GM12878 (cell line): Measurements from ENCODE around the gene SNTA1. TPM values are rescaled to one million over a fixed set of nuclear protein-coding genes. Genes with fewer than 3 reads are reported as not detected.

Experiments
- ATAC-seq: fragments of 200-7000 bp; cut with Tn5 transposase; 3 replicates; pipeline ENCODE4 v1.9.1; 2020; ENCODE audit warnings: mild to moderate bottlenecking, moderate library complexity
- BruUV-seq: library from RNA; stranded (reverse); fragments of 400-500 nt; replicated peaks from 2 replicates; lab custom pipeline; 2021; lab: Mats Ljungman, UMichigan
- CTCF ChIA-PET: fragments of 300-600 bp; sonication (Branson Sonifier 250); formaldehyde crosslinking; extraction: SDS; loops from one replicate; lab custom pipeline; 2021; ENCODE audit warnings: inconsistent platforms; lab: Yijun Ruan, JAX
- POLR2A ChIA-PET: fragments of 350-600 bp; formaldehyde crosslinking; extraction: SDS; loops from one replicate; lab custom pipeline; 2021; ENCODE audit warnings: inconsistent platforms; lab: Charles Lee
- RAD21 ChIA-PET: fragments of 300-600 bp; sonication (Branson Sonifier 250); formaldehyde crosslinking; loops from one replicate; lab custom pipeline; 2023; ENCODE audit warnings: antibody characterized with exemption; ENCODE audit not compliant: unreplicated experiment; lab: Charles Lee
- SMC1A ChIA-PET: fragments of 300-600 bp; sonication (Branson Sonifier 250); formaldehyde crosslinking; loops from one replicate; lab custom pipeline; 2023; ENCODE audit not compliant: unreplicated experiment, uncharacterized antibody; lab: Charles Lee
- DNase-seq: peaks from one replicate; pipeline ENCODE4 v3.0.0-alpha.2; 2011; ENCODE audit warnings: low read depth, low spot score
- FAIRE-seq: peaks from 3 replicates; lab custom pipeline; 2011; peaks lifted over from hg19 to GRCh38; lab: Jason Lieb, UNC
- H2AFZ ChIP-seq: 2 replicates; pipeline ENCODE4 v1.6.0; 2011; ENCODE audit warnings: low read depth, low read length, control low read depth; ENCODE audit not compliant: control insufficient read depth
- H3K27ac ChIP-seq: 2 replicates; pipeline ENCODE4 v1.5.1; 2011; ENCODE audit warnings: control low read depth; ENCODE audit not compliant: control insufficient read depth, insufficient read depth
- H3K27me3 ChIP-seq, 2 experiments: replicated peaks in 1 of 2; 2 replicates each; pipeline versions ENCODE4 v1.6.0 to v1.6.1; 2011; ENCODE audit warnings: low read length in 1 of 2; ENCODE audit not compliant: control insufficient read depth in 2 of 2, insufficient read depth in 2 of 2
- H3K36me3 ChIP-seq, 2 experiments: 2 replicates each; pipeline ENCODE4 v1.5.1; 2011; ENCODE audit warnings: low read length in 1 of 2; ENCODE audit not compliant: control insufficient read depth in 2 of 2, insufficient read depth in 2 of 2
- H3K4me1 ChIP-seq: 2 replicates; pipeline ENCODE4 v1.6.1; 2011; ENCODE audit warnings: mild to moderate bottlenecking, low read length, moderate library complexity, mixed read lengths; ENCODE audit not compliant: control insufficient read depth, insufficient read depth
- H3K4me2 ChIP-seq: 2 replicates; pipeline ENCODE4 v1.6.0; 2011; ENCODE audit warnings: control low read depth; ENCODE audit not compliant: control insufficient read depth, insufficient read depth
- H3K4me3 ChIP-seq: fragments of 200-600 bp; sonication (generic); 2 replicates; pipeline ENCODE4 v1.5.1; 2016
- H3K79me2 ChIP-seq: 2 replicates; pipeline ENCODE4 v1.6.0; 2011; ENCODE audit warnings: low read length; ENCODE audit not compliant: control insufficient read depth, insufficient read depth
- H3K9ac ChIP-seq: 2 replicates; pipeline ENCODE4 v1.8.0; 2011; ENCODE audit warnings: low read length, control low read depth, mixed read lengths; ENCODE audit not compliant: control insufficient read depth, insufficient read depth
- H3K9me3 ChIP-seq: replicated peaks from 3 replicates; pipeline ENCODE4 v1.5.1; 2011; ENCODE audit warnings: mild to moderate bottlenecking, low read length; ENCODE audit not compliant: control insufficient read depth, insufficient read depth
- H4K20me1 ChIP-seq: 2 replicates; pipeline ENCODE4 v1.6.0; 2011; ENCODE audit not compliant: control insufficient read depth, insufficient read depth
- CBX5 ChIP-seq: sonication (generic); IDR thresholded peaks from 2 replicates; pipeline ENCODE4 v1.6.1; 2016; ENCODE audit warnings: low read depth, moderate library complexity, mild to moderate bottlenecking, inconsistent platforms
- NFYA ChIP-seq: IDR thresholded peaks from 2 replicates; pipeline ENCODE4 v1.6.1; 2011; ENCODE audit warnings: low read depth, mild to moderate bottlenecking, low read length, improper control_type of control experiment, borderline replicate concordance
- ZBTB11 ChIP-seq: fragments of 450-650 bp; formaldehyde crosslinking; IDR thresholded peaks from 2 replicates; pipeline ENCODE4 v1.5.0; 2022; ENCODE audit warnings: mild to moderate bottlenecking, missing genetic modification characterization
- WGBS: methylation state at CpG from one replicate; pipeline ENCODE4 v1.1.6; 2016; ENCODE audit warnings: low lambda C conversion rate; ENCODE audit not compliant: insufficient replicate concordance, insufficient coverage; ENCODE audit errors: missing lambda C conversion rate; 5-methylcytosine and 5-hydroxymethylcytosine counted together
- in situ Hi-C: fragments of 300-500 bp; cut with MboI; formaldehyde crosslinking; loops from 9 replicates; pipeline ENCODE4 v1.14.3; 2018; ENCODE audit warnings: mixed read lengths
- intact Hi-C: fragments of 100-400 bp; cut with micrococcal nuclease; formaldehyde crosslinking; loops from one replicate; pipeline ENCODE4 v1.14.2; 2022; ENCODE audit not compliant: unreplicated experiment
- polyA plus RNA-seq, 11 experiments: library from polyadenylated mRNA; depleted of rRNA in 4 of 11; unstranded in 6 of 11; stranded (reverse) in 5 of 11; fragments of >200 nt; fragmentation: Nextera tagmentation in 4 of 11; fragmentation: Illumina TruSeq in 1 of 11; extraction: Ambion mirVana in 4 of 11; extraction: Trizol in 1 of 11; gene quantifications; 1 replicate in 1 of 11; 2 replicates in 10 of 11; pipeline versions ENCODE4 v1.2.1 to v1.2.3, GENCODE V29; 2011 to 2016; ENCODE audit warnings: inconsistent platforms in 2 of 11, missing spikeins in 2 of 11, low read depth in 1 of 11
- total RNA-seq, 4 experiments: library from RNA; depleted of rRNA in 3 of 4; stranded (reverse); fragments of >200 nt in 3 of 4; fragmentation: Illumina TruSeq in 1 of 4; extraction: Trizol in 1 of 4; gene quantifications; 2 replicates each; pipeline versions ENCODE4 v1.2.1 to v1.2.3, GENCODE V29; 2013 to 2021

The SNTA1 gene
- total and polyA plus RNA-seq, 10 of the 15 experiments (the other 5 are each of a cell fraction or from before 2014, with no cell fraction given), result 0.26 to 5.1 (median 1.8) TPM

GRCh38 chr20:33404281-33404680 is 39.3 kb downstream of the SNTA1 start:
- in situ Hi-C loops (no loop called here), intact Hi-C loops (no loop called here)
- no peak overlapping the region for H2AFZ ChIP-seq
- H3K4me1 ChIP-seq, result peaks cover 19% of the 10 kb centered on the region
- no peak overlapping the region for H3K27ac ChIP-seq
- H3K27me3 ChIP-seq, result no peaks in the 10 kb centered on the region
- 98% methylated on average over 2 of the region's 2 CpGs for WGBS
- H3K79me2 ChIP-seq, result peaks cover 25% of the 10 kb centered on the region
- ChIA-PET RAD21 (no interaction called here), POLR2A (interaction anchor here (0.6 kb wide), 1 partner anchor 19 kb away, joined by 5 read pairs; no protein-coding TSS in a partner anchor), CTCF (no interaction called here), SMC1A (interaction anchor here (0.8 kb wide), 1 partner anchor 10 kb away, joined by 3 read pairs; no protein-coding TSS in a partner anchor)
- BruUV-seq, result no TSS peak
- no peak overlapping the region for H3K4me3 ChIP-seq
- H3K36me3 ChIP-seq, result no peaks in the 10 kb centered on the region; a peak in 1 of 4 replicates
- FAIRE-seq, result no peak
- H3K9me3 ChIP-seq, result no peaks in the 10 kb centered on the region; the same call in 2 of the 3 replicates
- no peak for ATAC-seq
- H3K9ac ChIP-seq, result no peak overlapping the region
- DNase-seq, result no peak
- no peak overlapping the region for H3K4me2 ChIP-seq
- no peak for TF ChIP-seq NFYA
- TF ChIP-seq ZBTB11, result no peak
- no peak for TF ChIP-seq CBX5
- H4K20me1 ChIP-seq, result peaks cover 3% of the 10 kb centered on the region; the same call in 1 of the 2 replicates
